Activated naive CD8-positive, alpha-beta T cell (primary cell): ENCODE measurements around the gene ODC1.

Source experiments
- H3K27ac Mint-ChIP-seq: one replicate; pipeline ENCODE4 v1.8.0; 2021; ENCODE audit warnings: mixed read lengths
- H3K27me3 Mint-ChIP-seq: one replicate; pipeline ENCODE4 v1.8.0; 2021; ENCODE audit warnings: mixed read lengths
- H3K36me3 Mint-ChIP-seq: one replicate; pipeline ENCODE4 v1.8.0; 2021; ENCODE audit warnings: mixed read lengths
- H3K4me1 Mint-ChIP-seq: one replicate; pipeline ENCODE4 v1.8.0; 2021; ENCODE audit warnings: low read depth, mixed read lengths
- H3K4me3 Mint-ChIP-seq: one replicate; pipeline ENCODE4 v1.8.0; 2021; ENCODE audit warnings: mild to moderate bottlenecking, mixed read lengths
- H3K9me3 Mint-ChIP-seq: one replicate; pipeline ENCODE4 v1.8.0; 2021; ENCODE audit warnings: low read depth, mixed read lengths

Gene ODC1

DNA sequence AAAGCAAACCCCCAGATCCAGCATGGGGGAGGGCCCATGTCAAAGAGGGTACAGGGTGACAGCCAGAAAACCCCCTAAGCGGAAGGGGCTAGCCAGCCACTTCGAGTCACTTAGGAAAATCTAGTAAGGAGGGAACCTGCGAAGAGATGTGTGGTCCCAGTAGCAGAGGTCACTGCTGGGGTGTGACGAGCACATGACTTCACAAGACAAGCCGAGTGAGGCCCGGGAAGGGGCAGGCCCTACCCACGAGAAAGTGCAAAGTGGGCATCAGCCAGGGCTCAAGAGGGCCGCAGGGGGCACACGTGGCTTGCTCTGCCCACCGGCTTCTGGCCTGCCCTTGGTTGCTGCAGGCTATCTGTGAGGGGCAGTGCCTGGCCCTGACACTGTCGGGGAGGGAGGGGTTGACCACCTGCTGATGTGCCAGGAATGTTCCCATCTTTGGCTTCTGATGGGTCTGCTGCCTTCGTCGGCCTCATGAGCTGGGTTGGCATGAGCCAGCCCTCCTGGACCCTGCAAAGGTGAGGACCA is 11.5 kb downstream of the ODC1 start:
- no peaks in the 10 kb centered on the region for H3K27me3 Mint-ChIP-seq
- no peak overlapping the region for H3K4me3 Mint-ChIP-seq
- H3K9me3 Mint-ChIP-seq = no peaks in the 10 kb centered on the region
- H3K36me3 Mint-ChIP-seq = peaks cover 6% of the 10 kb centered on the region
- H3K27ac Mint-ChIP-seq = no peak overlapping the region
- peaks cover 10% of the 10 kb centered on the region for H3K4me1 Mint-ChIP-seq

DNA sequence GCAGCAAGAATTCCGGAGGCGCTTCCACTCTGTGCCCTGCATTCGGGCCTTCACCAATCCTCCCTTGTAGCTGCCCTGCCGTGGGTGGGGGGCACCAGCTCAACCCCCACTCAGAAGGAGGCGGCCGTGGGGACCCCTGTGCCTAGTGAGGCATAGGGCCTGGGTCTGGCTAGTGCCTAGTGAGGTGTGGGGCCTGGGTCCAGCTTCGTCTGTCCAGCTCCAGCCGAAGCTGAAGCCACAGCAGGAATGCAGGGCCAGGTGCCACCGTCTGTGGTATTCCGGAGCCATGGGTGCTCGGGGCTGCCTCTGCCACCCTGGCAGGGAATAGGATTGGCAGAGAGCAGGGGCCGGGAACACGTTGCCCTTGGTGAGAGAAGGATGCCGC is 12.3 kb downstream of the ODC1 start:
- H3K9me3 Mint-ChIP-seq = no peaks in the 10 kb centered on the region
- no peaks in the 10 kb centered on the region for H3K27me3 Mint-ChIP-seq
- H3K4me3 Mint-ChIP-seq = no peak overlapping the region
- H3K27ac Mint-ChIP-seq = no peak overlapping the region
- peaks cover 3% of the 10 kb centered on the region for H3K36me3 Mint-ChIP-seq
- H3K4me1 Mint-ChIP-seq = peaks cover 10% of the 10 kb centered on the region

GRCh38 chr2:10434886-10435819 is 13.0 kb downstream of the ODC1 start:
- Mint-ChIP-seq H3K4me1 (peaks cover 10% of the 10 kb centered on the region), H3K4me3 (no peak overlapping the region), H3K36me3 (peaks cover 3% of the 10 kb centered on the region), H3K27me3 (no peaks in the 10 kb centered on the region), H3K27ac (no peak overlapping the region), H3K9me3 (no peaks in the 10 kb centered on the region)

DNA sequence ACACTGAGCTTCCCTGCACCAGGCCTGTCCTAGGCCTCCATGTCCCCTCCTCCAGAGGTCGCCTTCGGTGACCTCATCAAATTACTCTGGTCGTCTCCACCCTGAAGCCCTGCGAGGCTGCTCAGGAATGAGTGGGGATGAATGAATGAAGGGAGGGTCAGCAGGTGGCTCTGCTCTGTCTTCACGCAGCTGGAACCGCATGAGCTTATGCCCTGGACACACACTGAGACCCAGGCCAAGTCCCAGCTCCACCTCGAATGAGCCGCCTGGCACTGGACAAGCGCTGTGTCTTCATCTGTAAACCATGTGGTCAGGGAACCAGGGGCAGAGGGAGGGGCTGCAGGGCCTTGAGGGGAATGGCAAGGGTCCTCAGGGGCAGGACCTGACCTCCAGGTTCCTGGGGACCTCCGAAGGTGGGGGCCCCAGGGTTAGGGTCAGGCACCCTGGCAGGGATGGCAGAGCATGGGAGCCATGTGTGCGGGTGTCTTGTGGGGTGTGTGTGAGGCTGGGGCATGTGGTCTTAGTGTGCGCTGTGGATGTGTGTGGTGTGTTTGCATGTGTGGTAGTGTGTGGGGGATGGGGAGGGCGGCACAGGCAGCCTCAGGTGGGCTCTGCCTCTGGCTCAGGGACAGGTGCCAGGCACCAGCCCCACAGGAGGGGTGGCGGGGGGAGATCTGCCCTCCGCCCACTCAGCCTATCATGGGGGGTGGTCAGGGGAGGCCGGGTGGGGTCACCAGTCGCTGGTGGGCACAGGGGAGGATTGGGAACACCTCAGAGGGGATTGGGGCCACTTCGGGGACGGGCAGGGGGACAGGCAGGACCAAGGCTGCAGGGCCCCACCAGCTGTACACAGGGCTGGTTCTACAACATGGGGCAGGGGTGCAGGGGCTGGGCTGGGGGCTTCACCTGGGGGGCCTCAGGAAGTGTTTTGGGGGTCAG is 13.9 kb downstream of the ODC1 start:
- no peaks in the 10 kb centered on the region for H3K27me3 Mint-ChIP-seq
- H3K4me1 Mint-ChIP-seq = peaks cover 10% of the 10 kb centered on the region
- H3K27ac Mint-ChIP-seq = no peak overlapping the region
- H3K36me3 Mint-ChIP-seq = no peaks in the 10 kb centered on the region
- no peak overlapping the region for H3K4me3 Mint-ChIP-seq
- H3K9me3 Mint-ChIP-seq = no peaks in the 10 kb centered on the region

DNA sequence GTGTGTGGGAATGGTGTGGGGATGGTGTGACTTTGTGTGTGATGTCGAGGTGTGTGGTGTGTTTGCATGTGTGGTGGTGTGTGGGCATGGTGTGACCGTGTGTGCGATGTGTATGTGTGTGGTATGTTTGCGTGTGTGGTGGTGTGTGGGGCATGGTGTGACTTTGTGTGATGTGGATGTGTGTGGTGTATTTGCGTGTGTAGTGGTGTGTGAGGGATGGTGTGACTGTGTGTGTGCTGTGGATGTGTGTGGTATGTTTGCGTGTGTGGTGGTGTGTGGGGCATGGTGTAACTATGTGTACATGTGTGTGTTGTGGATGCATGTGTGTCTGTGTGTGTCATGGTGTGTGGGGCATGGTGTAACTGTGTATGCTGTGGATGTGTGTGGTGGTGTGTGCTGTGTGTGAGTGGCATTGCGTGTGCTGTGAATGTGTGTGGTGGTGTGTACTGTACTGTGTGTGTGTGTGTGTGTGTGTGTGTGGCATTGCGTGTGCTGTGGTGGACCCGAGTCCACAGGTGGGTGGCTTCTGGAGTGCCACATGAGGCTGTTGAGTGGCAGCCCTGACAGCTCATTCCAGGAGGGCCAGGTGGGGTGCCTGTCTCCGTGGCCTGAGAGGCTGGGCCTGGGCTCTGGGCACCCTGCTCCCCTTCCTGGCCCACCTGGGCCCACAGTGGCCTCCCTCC is 14.7 kb downstream of the ODC1 start:
- Mint-ChIP-seq H3K36me3 (no peaks in the 10 kb centered on the region), H3K27ac (no peak overlapping the region), H3K4me3 (peak overlapping the region; percentile 10), H3K27me3 (no peaks in the 10 kb centered on the region), H3K9me3 (no peaks in the 10 kb centered on the region), H3K4me1 (peaks cover 10% of the 10 kb centered on the region)

GRCh38 chr2:10432311-10433181 is 15.6 kb downstream of the ODC1 start:
- no peaks in the 10 kb centered on the region for H3K36me3 Mint-ChIP-seq
- no peaks in the 10 kb centered on the region for H3K27me3 Mint-ChIP-seq
- H3K4me3 Mint-ChIP-seq = peak overlapping the region; percentile 75
- no peaks in the 10 kb centered on the region for H3K9me3 Mint-ChIP-seq
- no peak overlapping the region for H3K27ac Mint-ChIP-seq
- peaks cover 10% of the 10 kb centered on the region for H3K4me1 Mint-ChIP-seq

DNA sequence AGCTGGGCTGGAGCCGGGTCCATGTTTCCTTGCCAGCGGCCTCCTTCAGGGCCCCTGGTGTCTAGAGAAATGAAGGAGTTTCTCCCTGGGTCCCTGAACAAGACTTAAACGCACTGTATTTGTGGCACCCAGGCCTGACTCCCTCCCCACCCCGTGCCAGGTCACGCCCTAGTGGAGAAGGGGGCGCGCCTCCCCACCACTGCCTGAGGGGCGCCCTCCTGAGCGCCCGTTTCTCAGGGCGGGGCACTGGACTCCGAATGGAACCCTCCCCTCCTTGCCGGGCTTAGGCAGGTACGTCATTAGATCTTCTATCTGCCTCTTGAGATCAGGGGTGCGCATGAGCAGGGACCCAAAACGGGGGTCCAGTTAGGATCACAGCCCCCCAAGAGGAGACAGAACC is 16.3 kb downstream of the ODC1 start:
- no peaks in the 10 kb centered on the region for H3K27me3 Mint-ChIP-seq
- no peaks in the 10 kb centered on the region for H3K9me3 Mint-ChIP-seq
- H3K36me3 Mint-ChIP-seq = peaks cover 2% of the 10 kb centered on the region
- peak overlapping the region; percentile 75 for H3K4me3 Mint-ChIP-seq
- peaks cover 10% of the 10 kb centered on the region for H3K4me1 Mint-ChIP-seq
- no peak overlapping the region for H3K27ac Mint-ChIP-seq

- peaks cover 2% of the 10 kb centered on the region for H3K36me3 Mint-ChIP-seq
- no peaks in the 10 kb centered on the region for H3K27me3 Mint-ChIP-seq
- peak overlapping the region; percentile 35 for H3K4me3 Mint-ChIP-seq
- H3K27ac Mint-ChIP-seq = no peak overlapping the region
- no peaks in the 10 kb centered on the region for H3K9me3 Mint-ChIP-seq
- peaks cover 10% of the 10 kb centered on the region for H3K4me1 Mint-ChIP-seq
These were observed 17.1 kb downstream of the ODC1 start for GRCh38 chr2:10430886-10431622.

- H3K27ac Mint-ChIP-seq = no peak overlapping the region
- peaks cover 7% of the 10 kb centered on the region for H3K4me1 Mint-ChIP-seq
- H3K36me3 Mint-ChIP-seq = peaks cover 2% of the 10 kb centered on the region
- H3K9me3 Mint-ChIP-seq = no peaks in the 10 kb centered on the region
- no peak overlapping the region for H3K4me3 Mint-ChIP-seq
- no peaks in the 10 kb centered on the region for H3K27me3 Mint-ChIP-seq
These were observed 19.2 kb downstream of the ODC1 start for GRCh38 chr2:10428924-10429323.

GRCh38 chr2:10428355-10428754 is 19.8 kb downstream of the ODC1 start:
- H3K4me1 Mint-ChIP-seq = peaks cover 6% of the 10 kb centered on the region
- no peak overlapping the region for H3K4me3 Mint-ChIP-seq
- no peaks in the 10 kb centered on the region for H3K27me3 Mint-ChIP-seq
- no peaks in the 10 kb centered on the region for H3K9me3 Mint-ChIP-seq
- no peak overlapping the region for H3K27ac Mint-ChIP-seq
- H3K36me3 Mint-ChIP-seq = peaks cover 2% of the 10 kb centered on the region

DNA sequence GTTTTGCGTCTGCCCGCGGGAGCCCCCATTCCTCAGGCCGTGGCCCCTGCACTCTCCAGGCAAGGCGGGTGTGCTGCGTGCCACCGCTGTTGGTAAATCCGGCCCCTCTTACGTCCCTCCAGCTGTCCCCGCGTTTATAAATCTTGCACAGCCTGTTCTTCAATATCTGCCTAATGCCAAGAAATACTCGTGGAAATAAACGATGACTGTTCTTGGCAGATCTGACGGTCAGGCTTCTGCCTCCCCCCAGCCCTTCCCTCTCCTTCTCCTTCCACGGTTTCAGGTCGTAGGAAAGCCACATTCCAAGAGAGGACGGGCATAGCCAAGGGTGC is 20.5 kb downstream of the ODC1 start:
- Mint-ChIP-seq H3K27me3 (no peaks in the 10 kb centered on the region), H3K4me1 (peaks cover 3% of the 10 kb centered on the region), H3K4me3 (no peak overlapping the region), H3K27ac (no peak overlapping the region), H3K36me3 (peaks cover 2% of the 10 kb centered on the region), H3K9me3 (no peaks in the 10 kb centered on the region)

GRCh38 chr2:10426726-10427617 is 21.2 kb downstream of the ODC1 start:
- H3K4me1 Mint-ChIP-seq = peaks cover 3% of the 10 kb centered on the region
- no peaks in the 10 kb centered on the region for H3K27me3 Mint-ChIP-seq
- no peaks in the 10 kb centered on the region for H3K9me3 Mint-ChIP-seq
- H3K27ac Mint-ChIP-seq = no peak overlapping the region
- no peak overlapping the region for H3K4me3 Mint-ChIP-seq
- H3K36me3 Mint-ChIP-seq = peaks cover 2% of the 10 kb centered on the region

- Mint-ChIP-seq H3K27me3 (no peaks in the 10 kb centered on the region), H3K27ac (no peak overlapping the region)
These were observed 22.4 kb downstream of the ODC1 start for GRCh38 chr2:10425699-10426098.

More at GRCh38 chr2:10425699-10426098, 22.4 kb downstream of the ODC1 start:
- Mint-ChIP-seq H3K4me1 (no peaks in the 10 kb centered on the region), H3K36me3 (peaks cover 2% of the 10 kb centered on the region), H3K9me3 (no peaks in the 10 kb centered on the region), H3K4me3 (no peak overlapping the region)
